Measurements from ENCODE around the gene TMEM98.

TMEM98 gene

GRCh38 chr17:32941419-32942032, 13.6 kb downstream of the TMEM98 start:
- Histone ChIP-seq H3K27ac (no peak overlapping the region), H3K36me3 (peaks cover 44% of the 10 kb centered on the region)

DNA sequence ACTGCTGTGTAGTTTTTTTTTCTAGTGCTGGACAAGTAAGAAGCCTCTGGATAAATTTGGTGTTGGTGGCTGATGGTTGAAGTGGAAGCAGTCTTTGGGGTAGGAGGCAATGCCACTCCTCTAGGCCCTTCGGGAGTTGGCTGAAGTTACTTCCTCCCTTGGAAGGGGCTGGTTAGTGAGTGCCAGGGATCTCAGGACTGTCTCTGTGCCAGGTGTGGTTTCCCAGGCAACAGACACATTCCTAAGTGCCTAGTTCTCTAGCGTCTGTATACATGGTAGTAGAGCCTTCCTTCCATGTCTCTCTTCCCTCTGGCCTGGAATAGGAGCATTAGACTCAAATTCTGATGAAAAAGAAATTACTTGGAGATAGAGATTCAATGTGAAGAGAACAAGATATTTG, 15.3 kb downstream of the TMEM98 start:
- DNase-seq: no peak

More at GRCh38 chr17:32941419-32942032, 13.6 kb downstream of the TMEM98 start:
- no peak for DNase-seq
- Histone ChIP-seq H3K4me3 (ENCODE audit: low read depth, low read length) (no peak overlapping the region), H3K27me3 (ENCODE audit: insufficient read depth, low read depth, severe bottlenecking) (no peaks in the 10 kb centered on the region), H3K9me3 (ENCODE audit: severe bottlenecking) (no peaks in the 10 kb centered on the region)
- TF ChIP-seq, protein P1, sequence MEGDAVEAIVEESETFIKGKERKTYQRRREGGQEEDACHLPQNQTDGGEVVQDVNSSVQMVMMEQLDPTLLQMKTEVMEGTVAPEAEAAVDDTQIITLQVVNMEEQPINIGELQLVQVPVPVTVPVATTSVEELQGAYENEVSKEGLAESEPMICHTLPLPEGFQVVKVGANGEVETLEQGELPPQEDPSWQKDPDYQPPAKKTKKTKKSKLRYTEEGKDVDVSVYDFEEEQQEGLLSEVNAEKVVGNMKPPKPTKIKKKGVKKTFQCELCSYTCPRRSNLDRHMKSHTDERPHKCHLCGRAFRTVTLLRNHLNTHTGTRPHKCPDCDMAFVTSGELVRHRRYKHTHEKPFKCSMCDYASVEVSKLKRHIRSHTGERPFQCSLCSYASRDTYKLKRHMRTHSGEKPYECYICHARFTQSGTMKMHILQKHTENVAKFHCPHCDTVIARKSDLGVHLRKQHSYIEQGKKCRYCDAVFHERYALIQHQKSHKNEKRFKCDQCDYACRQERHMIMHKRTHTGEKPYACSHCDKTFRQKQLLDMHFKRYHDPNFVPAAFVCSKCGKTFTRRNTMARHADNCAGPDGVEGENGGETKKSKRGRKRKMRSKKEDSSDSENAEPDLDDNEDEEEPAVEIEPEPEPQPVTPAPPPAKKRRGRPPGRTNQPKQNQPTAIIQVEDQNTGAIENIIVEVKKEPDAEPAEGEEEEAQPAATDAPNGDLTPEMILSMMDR (IDR thresholded peaks at IDR 0.05; ENCODE audit: low read depth, low read length): no peak

GRCh38 chr17:32943647-32944191, 15.8 kb downstream of the TMEM98 start:
- no peak overlapping the region for H3K27ac ChIP-seq
- H3K27me3 ChIP-seq (ENCODE audit: insufficient read depth, low read depth, severe bottlenecking): no peaks in the 10 kb centered on the region
- no peak for DNase-seq
- H3K4me3 ChIP-seq (ENCODE audit: low read depth, low read length): no peak overlapping the region
- TF ChIP-seq, protein P1 (IDR thresholded peaks at IDR 0.05; ENCODE audit: low read depth, low read length): no peak
- peaks cover 23% of the 10 kb centered on the region for H3K36me3 ChIP-seq
- H3K9me3 ChIP-seq (ENCODE audit: severe bottlenecking): no peaks in the 10 kb centered on the region

More for the DNA sequence above, 15.3 kb downstream of the TMEM98 start:
- no peaks in the 10 kb centered on the region for H3K27me3 ChIP-seq (ENCODE audit: insufficient read depth, low read depth, severe bottlenecking)
- no peaks in the 10 kb centered on the region for H3K9me3 ChIP-seq (ENCODE audit: severe bottlenecking)
- H3K27ac ChIP-seq: no peak overlapping the region
- H3K4me3 ChIP-seq (ENCODE audit: low read depth, low read length): no peak overlapping the region
- peaks cover 29% of the 10 kb centered on the region for H3K36me3 ChIP-seq
- TF ChIP-seq, protein P1 (IDR thresholded peaks at IDR 0.05; ENCODE audit: low read depth, low read length): no peak

- TF ChIP-seq, protein P1 (IDR thresholded peaks at IDR 0.05; ENCODE audit: low read depth, low read length): no peak
- Histone ChIP-seq H3K9me3 (ENCODE audit: severe bottlenecking) (no peaks in the 10 kb centered on the region), H3K27me3 (ENCODE audit: insufficient read depth, low read depth, severe bottlenecking) (no peaks in the 10 kb centered on the region), H3K27ac (no peak overlapping the region), H3K36me3 (peaks cover 21% of the 10 kb centered on the region), H3K4me3 (ENCODE audit: low read depth, low read length) (no peak overlapping the region)
- no peak for DNase-seq
These were observed 16.5 kb downstream of the TMEM98 start for GRCh38 chr17:32944248-32945020.

DNA sequence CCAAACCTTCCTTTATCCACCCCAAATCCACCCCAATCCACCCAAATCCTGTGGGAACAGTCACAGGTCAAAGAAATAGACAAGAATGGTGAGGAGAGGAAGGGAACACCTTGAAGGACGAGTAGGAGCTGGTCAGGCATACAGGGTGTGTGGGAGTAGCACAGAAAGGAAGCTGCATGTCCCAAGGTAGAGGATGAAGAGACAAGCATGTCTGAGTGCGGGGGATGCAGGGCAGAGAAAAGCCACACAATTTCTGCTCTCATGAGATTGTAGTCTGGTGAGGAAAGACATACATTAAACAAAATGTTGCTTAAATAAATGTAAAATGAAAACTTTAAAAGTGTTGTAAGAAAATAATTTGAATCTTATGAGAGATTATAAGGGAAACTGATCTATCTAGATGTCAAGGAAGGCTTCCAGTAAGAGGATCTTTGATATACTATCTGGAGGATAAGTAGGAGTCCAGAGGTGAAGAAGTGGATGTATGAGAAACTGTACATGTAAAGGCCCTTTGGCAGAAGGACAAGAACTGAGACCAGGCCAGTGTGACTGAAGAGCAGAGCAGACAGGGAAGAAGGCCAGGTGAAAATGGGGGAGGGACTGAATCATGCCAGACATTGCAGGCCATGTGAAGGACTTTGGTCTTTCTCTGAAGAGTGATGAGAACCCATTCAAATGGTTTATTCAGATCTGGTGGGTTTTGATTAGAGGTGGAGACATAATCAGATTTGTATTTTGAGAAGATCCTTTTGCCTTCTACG, 18.6 kb downstream of the TMEM98 start:
- H3K27ac ChIP-seq: no peak overlapping the region
- H3K27me3 ChIP-seq (ENCODE audit: insufficient read depth, low read depth, severe bottlenecking): no peaks in the 10 kb centered on the region
- H3K4me3 ChIP-seq (ENCODE audit: low read depth, low read length): no peak overlapping the region
- DNase-seq: no peak
- TF ChIP-seq, protein P1 (IDR thresholded peaks at IDR 0.05; ENCODE audit: low read depth, low read length): no peak
- H3K9me3 ChIP-seq (ENCODE audit: severe bottlenecking): no peaks in the 10 kb centered on the region
- H3K36me3 ChIP-seq: peaks cover 3% of the 10 kb centered on the region

All from WERI-Rb-1 (cell line).